HEK293 (cell line): ENCODE measurements around the gene AGRN.

Experiments
- CTCF ChIA-PET: fragments of 350-600 bp; formaldehyde crosslinking; extraction: SDS; loops from one replicate; lab custom pipeline; 2021; ENCODE audit warnings: antibody characterized with exemption; lab: Yijun Ruan, JAX
- POLR2A ChIA-PET: fragments of 300-600 bp; formaldehyde crosslinking; extraction: SDS; loops from one replicate; lab custom pipeline; 2020; ENCODE audit warnings: antibody characterized with exemption, inconsistent platforms; lab: Yijun Ruan, JAX
- H3K27ac ChIP-seq: fragments of 200-500 bp; sonication (Bioruptor generic); 2 replicates; pipeline ENCODE4 v1.5.1; 2014; ENCODE audit warnings: low read depth, low read length, control low read depth, inconsistent platforms; ENCODE audit errors: extremely low read depth
- H3K36me3 ChIP-seq, 2 experiments: fragments of 200-500 bp in 1 of 2; sonication (Bioruptor generic) in 1 of 2; 1 replicate in 1 of 2; 2 replicates in 1 of 2; pipeline ENCODE4 v1.5.1; 2014 to 2017; ENCODE audit warnings: inconsistent platforms in 2 of 2, low read length in 2 of 2; ENCODE audit not compliant: control insufficient read depth in 2 of 2, insufficient read depth in 1 of 2
- H3K4me1 ChIP-seq: fragments of 200-500 bp; sonication (Bioruptor generic); 2 replicates; pipeline ENCODE4 v1.5.1; 2014; ENCODE audit warnings: mild to moderate bottlenecking, low read length, inconsistent platforms; ENCODE audit not compliant: control insufficient read depth, insufficient read depth
- H3K4me3 ChIP-seq: 2 replicates; pipeline ENCODE4 v1.5.1; 2011; ENCODE audit warnings: low read depth, mild to moderate bottlenecking, control low read depth, low read length, moderate library complexity
- H3K9me3 ChIP-seq: fragments of 200-500 bp; sonication (Bioruptor generic); 2 replicates; pipeline ENCODE4 v1.5.1; 2014; ENCODE audit warnings: low read depth, low read length, inconsistent platforms; ENCODE audit not compliant: control insufficient read depth, insufficient read depth
- FEZF1 ChIP-seq: fragments of 450-650 bp; formaldehyde crosslinking; IDR thresholded peaks from 2 replicates; pipeline ENCODE4 v1.5.1; 2016; ENCODE audit warnings: missing biosample characterization, missing genetic modification characterization
- GLIS1 ChIP-seq: fragments of 450-650 bp; formaldehyde crosslinking; IDR thresholded peaks from 2 replicates; pipeline ENCODE4 v1.5.1; 2016; ENCODE audit warnings: missing biosample characterization, missing genetic modification characterization
- GLIS2 ChIP-seq: fragments of 450-650 bp; formaldehyde crosslinking; IDR thresholded peaks from 2 replicates; pipeline ENCODE4 v1.5.1; 2016; ENCODE audit warnings: missing biosample characterization, missing genetic modification characterization
- HOXA7 ChIP-seq: sonication (generic); formaldehyde crosslinking; IDR thresholded peaks from 2 replicates; pipeline ENCODE4 v1.8.1; 2022; ENCODE audit warnings: missing genetic modification reagents, borderline replicate concordance
- KLF16 ChIP-seq: fragments of 450-650 bp; formaldehyde crosslinking; IDR thresholded peaks from 2 replicates; pipeline ENCODE4 v1.5.1; 2017; ENCODE audit warnings: missing biosample characterization, missing genetic modification characterization
- KLF7 ChIP-seq: fragments of 450-650 bp; formaldehyde crosslinking; IDR thresholded peaks from 2 replicates; pipeline ENCODE4 v1.5.1; 2016; ENCODE audit warnings: missing biosample characterization, missing genetic modification characterization, borderline replicate concordance
- KLF8 ChIP-seq: fragments of 450-650 bp; formaldehyde crosslinking; IDR thresholded peaks from 2 replicates; pipeline ENCODE4 v1.5.1; 2016; ENCODE audit warnings: missing biosample characterization, missing genetic modification characterization
- SP3 ChIP-seq: fragments of 450-650 bp; formaldehyde crosslinking; IDR thresholded peaks from 2 replicates; pipeline ENCODE4 v1.5.1; 2016; ENCODE audit warnings: missing biosample characterization, missing genetic modification characterization
- YY2 ChIP-seq: fragments of 450-650 bp; formaldehyde crosslinking; IDR thresholded peaks from 2 replicates; pipeline ENCODE4 v1.5.1; 2016; ENCODE audit warnings: missing biosample characterization, missing genetic modification characterization
- ZNF112 ChIP-seq: fragments of 450-650 bp; formaldehyde crosslinking; IDR thresholded peaks from 2 replicates; pipeline ENCODE4 v1.5.0; 2017; ENCODE audit warnings: missing biosample characterization, missing genetic modification characterization
- ZNF132 ChIP-seq: fragments of 450-650 bp; formaldehyde crosslinking; IDR thresholded peaks from 2 replicates; pipeline ENCODE4 v1.5.1; 2017; ENCODE audit warnings: missing biosample characterization, missing genetic modification characterization, borderline replicate concordance
- ZNF174 ChIP-seq: fragments of 450-650 bp; formaldehyde crosslinking; IDR thresholded peaks from 2 replicates; pipeline ENCODE4 v1.5.0; 2017; ENCODE audit warnings: missing biosample characterization, mild to moderate bottlenecking, missing genetic modification characterization
- ZNF391 ChIP-seq: fragments of 450-650 bp; formaldehyde crosslinking; IDR thresholded peaks from 2 replicates; pipeline ENCODE4 v1.5.1; 2016; ENCODE audit warnings: low read depth, missing biosample characterization, missing genetic modification characterization, borderline replicate concordance
- ZNF404 ChIP-seq: fragments of 450-650 bp; formaldehyde crosslinking; IDR thresholded peaks from 2 replicates; pipeline ENCODE4 v1.5.1; 2017; ENCODE audit warnings: missing biosample characterization, missing genetic modification characterization
- ZNF423 ChIP-seq: fragments of 450-650 bp; formaldehyde crosslinking; IDR thresholded peaks from 2 replicates; pipeline ENCODE4 v1.5.1; 2016; ENCODE audit warnings: missing biosample characterization, missing genetic modification characterization
- ZNF501 ChIP-seq: fragments of 450-650 bp; formaldehyde crosslinking; IDR thresholded peaks from 2 replicates; pipeline ENCODE4 v1.5.1; 2016; ENCODE audit warnings: missing biosample characterization, missing genetic modification characterization
- ZNF610 ChIP-seq: fragments of 450-650 bp; formaldehyde crosslinking; IDR thresholded peaks from 2 replicates; pipeline ENCODE4 v1.5.1; 2016; ENCODE audit warnings: missing biosample characterization, missing genetic modification characterization, borderline replicate concordance
- ZNF747 ChIP-seq: fragments of 450-650 bp; formaldehyde crosslinking; IDR thresholded peaks from 2 replicates; pipeline ENCODE4 v1.5.1; 2016; ENCODE audit warnings: missing biosample characterization, missing genetic modification characterization
- ZNF76 ChIP-seq: fragments of 450-650 bp; formaldehyde crosslinking; IDR thresholded peaks from 2 replicates; pipeline ENCODE4; 2016; ENCODE audit warnings: low read depth, missing biosample characterization, missing genetic modification characterization, borderline replicate concordance
- ZNF785 ChIP-seq: fragments of 450-650 bp; formaldehyde crosslinking; IDR thresholded peaks from 2 replicates; pipeline ENCODE4 v1.5.1; 2016; ENCODE audit warnings: missing biosample characterization, missing genetic modification characterization
- ZNF792 ChIP-seq: fragments of 450-650 bp; formaldehyde crosslinking; IDR thresholded peaks from 2 replicates; pipeline ENCODE4 v1.5.1; 2016; ENCODE audit warnings: missing biosample characterization, missing genetic modification characterization
- TF ChIP-seq, protein P1 (sequence below): fragments of 450-650 bp; formaldehyde crosslinking; IDR thresholded peaks from 2 replicates; pipeline ENCODE4 v1.5.1; 2016; ENCODE audit warnings: missing biosample characterization, missing genetic modification characterization
- TF ChIP-seq, protein P2 (sequence below): fragments of 450-650 bp; formaldehyde crosslinking; IDR thresholded peaks from 2 replicates; pipeline ENCODE4 v1.5.1; 2016; ENCODE audit warnings: missing biosample characterization, missing genetic modification characterization
- TF ChIP-seq, protein P3 (sequence below): fragments of 450-650 bp; formaldehyde crosslinking; IDR thresholded peaks from 2 replicates; pipeline ENCODE4 v1.5.1; 2016; ENCODE audit warnings: missing biosample characterization, missing genetic modification characterization
- TF ChIP-seq, protein P4 (sequence below): fragments of 450-650 bp; formaldehyde crosslinking; conservative IDR thresholded peaks from 2 replicates; pipeline ENCODE4 v1.5.1; 2016; ENCODE audit warnings: low read depth, missing biosample characterization, missing genetic modification characterization

Gene AGRN

DNA sequence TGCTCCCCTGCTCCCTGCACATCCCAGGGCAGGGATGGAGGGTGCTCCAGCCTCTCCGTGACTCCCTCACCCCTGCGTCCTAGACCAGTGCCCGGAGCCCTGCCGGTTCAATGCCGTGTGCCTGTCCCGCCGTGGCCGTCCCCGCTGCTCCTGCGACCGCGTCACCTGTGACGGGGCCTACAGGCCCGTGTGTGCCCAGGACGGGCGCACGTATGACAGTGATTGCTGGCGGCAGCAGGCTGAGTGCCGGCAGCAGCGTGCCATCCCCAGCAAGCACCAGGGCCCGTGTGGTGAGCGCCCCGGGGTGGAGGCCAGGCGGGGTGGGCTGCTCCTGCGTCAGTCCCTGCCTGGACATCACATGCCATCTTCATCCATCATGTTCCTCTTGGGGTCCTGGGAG, 22.0 kb downstream of the AGRN start:
- Histone ChIP-seq H3K27ac (no peak overlapping the region), H3K36me3 (peaks cover 0 to 58% of the 10 kb centered on the region in 2 experiments; a peak in 1 of 3 replicates), H3K4me3 (no peak overlapping the region), H3K9me3 (no peaks in the 10 kb centered on the region)
- CTCF ChIA-PET, result no interaction called here
- TF ChIP-seq ZNF76 (tag by site-specific recombination), result no peak
- no peak for TF ChIP-seq ZNF610 (tag by site-specific recombination)
- peak; percentile 16 for TF ChIP-seq KLF8
- TF ChIP-seq, all 188 proteins: peak for 1
- POLR2A ChIA-PET, result no interaction called here
- H3K4me1 ChIP-seq, result no peaks in the 10 kb centered on the region

DNA sequence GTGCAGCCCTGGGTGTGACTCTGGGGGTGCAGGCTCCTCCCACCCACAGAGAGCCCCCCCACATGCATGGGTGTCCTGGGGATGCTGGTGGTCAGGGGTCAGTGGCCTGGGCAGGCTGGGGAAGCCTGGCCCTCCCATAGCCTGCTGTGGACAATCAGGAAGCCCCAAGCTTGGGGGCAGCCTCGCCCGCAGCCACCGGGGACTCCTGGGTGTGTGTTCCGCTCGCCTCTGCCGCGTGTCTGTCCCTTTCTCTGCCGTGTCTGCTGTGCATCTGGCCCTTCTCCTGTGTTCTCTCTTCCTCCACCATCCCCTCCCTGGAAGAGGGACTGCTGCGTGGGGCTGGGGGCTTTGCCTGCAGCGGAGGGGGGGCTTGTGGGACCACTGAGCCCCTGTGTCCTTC, 22.9 kb downstream of the AGRN start:
- no peaks in the 10 kb centered on the region for H3K9me3 ChIP-seq
- ChIA-PET CTCF (no interaction called here), POLR2A (interaction anchor here (0.6 kb wide), 1 partner anchor 87 kb away, joined by 6 read pairs; no protein-coding TSS in a partner anchor)
- no peaks in the 10 kb centered on the region for H3K4me1 ChIP-seq
- peaks cover 0 to 64% of the 10 kb centered on the region in 2 experiments; a peak in 1 of 3 replicates for H3K36me3 ChIP-seq
- TF ChIP-seq GLIS1, result no peak
- TF ChIP-seq ZNF785, result no peak
- TF ChIP-seq FEZF1 (tag by site-specific recombination), result no peak
- no peak for TF ChIP-seq HOXA7 (CRISPR knock-in tag)
- TF ChIP-seq KLF8, result peak; percentile 78
- TF ChIP-seq, protein P1, sequence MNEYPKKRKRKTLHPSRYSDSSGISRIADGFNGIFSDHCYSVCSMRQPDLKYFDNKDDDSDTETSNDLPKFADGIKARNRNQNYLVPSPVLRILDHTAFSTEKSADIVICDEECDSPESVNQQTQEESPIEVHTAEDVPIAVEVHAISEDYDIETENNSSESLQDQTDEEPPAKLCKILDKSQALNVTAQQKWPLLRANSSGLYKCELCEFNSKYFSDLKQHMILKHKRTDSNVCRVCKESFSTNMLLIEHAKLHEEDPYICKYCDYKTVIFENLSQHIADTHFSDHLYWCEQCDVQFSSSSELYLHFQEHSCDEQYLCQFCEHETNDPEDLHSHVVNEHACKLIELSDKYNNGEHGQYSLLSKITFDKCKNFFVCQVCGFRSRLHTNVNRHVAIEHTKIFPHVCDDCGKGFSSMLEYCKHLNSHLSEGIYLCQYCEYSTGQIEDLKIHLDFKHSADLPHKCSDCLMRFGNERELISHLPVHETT (tag by site-specific recombination), result no peak
- TF ChIP-seq ZNF501 (tag by site-specific recombination), result no peak
- no peak for TF ChIP-seq ZNF112 (tag by site-specific recombination)
- TF ChIP-seq, protein P2, sequence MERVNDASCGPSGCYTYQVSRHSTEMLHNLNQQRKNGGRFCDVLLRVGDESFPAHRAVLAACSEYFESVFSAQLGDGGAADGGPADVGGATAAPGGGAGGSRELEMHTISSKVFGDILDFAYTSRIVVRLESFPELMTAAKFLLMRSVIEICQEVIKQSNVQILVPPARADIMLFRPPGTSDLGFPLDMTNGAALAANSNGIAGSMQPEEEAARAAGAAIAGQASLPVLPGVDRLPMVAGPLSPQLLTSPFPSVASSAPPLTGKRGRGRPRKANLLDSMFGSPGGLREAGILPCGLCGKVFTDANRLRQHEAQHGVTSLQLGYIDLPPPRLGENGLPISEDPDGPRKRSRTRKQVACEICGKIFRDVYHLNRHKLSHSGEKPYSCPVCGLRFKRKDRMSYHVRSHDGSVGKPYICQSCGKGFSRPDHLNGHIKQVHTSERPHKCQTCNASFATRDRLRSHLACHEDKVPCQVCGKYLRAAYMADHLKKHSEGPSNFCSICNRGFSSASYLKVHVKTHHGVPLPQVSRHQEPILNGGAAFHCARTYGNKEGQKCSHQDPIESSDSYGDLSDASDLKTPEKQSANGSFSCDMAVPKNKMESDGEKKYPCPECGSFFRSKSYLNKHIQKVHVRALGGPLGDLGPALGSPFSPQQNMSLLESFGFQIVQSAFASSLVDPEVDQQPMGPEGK, result 0 out of 2 replicates have a peak, but pooled peaks have one; percentile 10
- TF ChIP-seq GLIS2 (tag by site-specific recombination), result peak; percentile 81
- no peak overlapping the region for H3K27ac ChIP-seq
- no peak overlapping the region for H3K4me3 ChIP-seq

DNA sequence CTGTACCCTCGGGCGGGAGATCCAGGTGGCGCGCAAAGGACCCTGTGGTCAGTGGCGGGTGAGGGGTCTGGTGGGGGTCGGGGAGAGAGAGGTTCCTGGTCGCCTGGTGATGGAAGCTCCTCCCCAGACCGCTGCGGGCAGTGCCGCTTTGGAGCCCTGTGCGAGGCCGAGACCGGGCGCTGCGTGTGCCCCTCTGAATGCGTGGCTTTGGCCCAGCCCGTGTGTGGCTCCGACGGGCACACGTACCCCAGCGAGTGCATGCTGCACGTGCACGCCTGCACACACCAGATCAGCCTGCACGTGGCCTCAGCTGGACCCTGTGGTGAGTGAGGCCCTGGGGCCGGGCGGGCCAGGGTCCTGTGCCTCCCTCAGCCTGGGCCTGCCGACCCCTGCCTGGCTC, 23.5 kb downstream of the AGRN start:
- Histone ChIP-seq H3K36me3 (peaks cover 0 to 64% of the 10 kb centered on the region in 2 experiments; a peak in 1 of 3 replicates), H3K4me1 (no peaks in the 10 kb centered on the region), H3K4me3 (no peak overlapping the region), H3K27ac (no peak overlapping the region), H3K9me3 (no peaks in the 10 kb centered on the region)
- ChIA-PET CTCF (no interaction called here), POLR2A (interaction anchor here (0.6 kb wide), 1 partner anchor 86 kb away, joined by 6 read pairs; no protein-coding TSS in a partner anchor)
- TF ChIP-seq ZNF132 (tag by site-specific recombination) (no peak), KLF16 (tag by site-specific recombination) (no peak), ZNF174 (tag by site-specific recombination) (no peak), SP3 (tag by site-specific recombination) (no peak), ZNF792 (no peak), KLF7 (tag by site-specific recombination) (no peak), ZNF404 (tag by site-specific recombination) (no peak), ZNF423 (tag by site-specific recombination) (no peak), ZNF391 (no peak), ZNF747 (tag by site-specific recombination) (no peak), YY2 (tag by site-specific recombination) (no peak)
- TF ChIP-seq, protein P3, sequence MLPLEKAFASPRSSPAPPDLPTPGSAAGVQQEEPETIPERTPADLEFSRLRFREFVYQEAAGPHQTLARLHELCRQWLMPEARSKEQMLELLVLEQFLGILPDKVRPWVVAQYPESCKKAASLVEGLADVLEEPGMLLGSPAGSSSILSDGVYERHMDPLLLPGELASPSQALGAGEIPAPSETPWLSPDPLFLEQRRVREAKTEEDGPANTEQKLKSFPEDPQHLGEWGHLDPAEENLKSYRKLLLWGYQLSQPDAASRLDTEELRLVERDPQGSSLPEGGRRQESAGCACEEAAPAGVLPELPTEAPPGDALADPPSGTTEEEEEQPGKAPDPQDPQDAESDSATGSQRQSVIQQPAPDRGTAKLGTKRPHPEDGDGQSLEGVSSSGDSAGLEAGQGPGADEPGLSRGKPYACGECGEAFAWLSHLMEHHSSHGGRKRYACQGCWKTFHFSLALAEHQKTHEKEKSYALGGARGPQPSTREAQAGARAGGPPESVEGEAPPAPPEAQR (tag by site-specific recombination), result no peak
- TF ChIP-seq, protein P4, sequence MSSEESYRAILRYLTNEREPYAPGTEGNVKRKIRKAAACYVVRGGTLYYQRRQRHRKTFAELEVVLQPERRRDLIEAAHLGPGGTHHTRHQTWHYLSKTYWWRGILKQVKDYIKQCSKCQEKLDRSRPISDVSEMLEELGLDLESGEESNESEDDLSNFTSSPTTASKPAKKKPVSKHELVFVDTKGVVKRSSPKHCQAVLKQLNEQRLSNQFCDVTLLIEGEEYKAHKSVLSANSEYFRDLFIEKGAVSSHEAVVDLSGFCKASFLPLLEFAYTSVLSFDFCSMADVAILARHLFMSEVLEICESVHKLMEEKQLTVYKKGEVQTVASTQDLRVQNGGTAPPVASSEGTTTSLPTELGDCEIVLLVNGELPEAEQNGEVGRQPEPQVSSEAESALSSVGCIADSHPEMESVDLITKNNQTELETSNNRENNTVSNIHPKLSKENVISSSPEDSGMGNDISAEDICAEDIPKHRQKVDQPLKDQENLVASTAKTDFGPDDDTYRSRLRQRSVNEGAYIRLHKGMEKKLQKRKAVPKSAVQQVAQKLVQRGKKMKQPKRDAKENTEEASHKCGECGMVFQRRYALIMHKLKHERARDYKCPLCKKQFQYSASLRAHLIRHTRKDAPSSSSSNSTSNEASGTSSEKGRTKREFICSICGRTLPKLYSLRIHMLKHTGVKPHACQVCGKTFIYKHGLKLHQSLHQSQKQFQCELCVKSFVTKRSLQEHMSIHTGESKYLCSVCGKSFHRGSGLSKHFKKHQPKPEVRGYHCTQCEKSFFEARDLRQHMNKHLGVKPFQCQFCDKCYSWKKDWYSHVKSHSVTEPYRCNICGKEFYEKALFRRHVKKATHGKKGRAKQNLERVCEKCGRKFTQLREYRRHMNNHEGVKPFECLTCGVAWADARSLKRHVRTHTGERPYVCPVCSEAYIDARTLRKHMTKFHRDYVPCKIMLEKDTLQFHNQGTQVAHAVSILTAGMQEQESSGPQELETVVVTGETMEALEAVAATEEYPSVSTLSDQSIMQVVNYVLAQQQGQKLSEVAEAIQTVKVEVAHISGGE (tag by site-specific recombination), result no peak
